Measurements from ENCODE around the gene NFRKB. TPM values are rescaled to one million over a fixed set of nuclear protein-coding genes. Genes with fewer than 3 reads are reported as not detected.

NFRKB gene
- total RNA-seq, 1 experiment from 2014 or later: 27.4 TPM

DNA sequence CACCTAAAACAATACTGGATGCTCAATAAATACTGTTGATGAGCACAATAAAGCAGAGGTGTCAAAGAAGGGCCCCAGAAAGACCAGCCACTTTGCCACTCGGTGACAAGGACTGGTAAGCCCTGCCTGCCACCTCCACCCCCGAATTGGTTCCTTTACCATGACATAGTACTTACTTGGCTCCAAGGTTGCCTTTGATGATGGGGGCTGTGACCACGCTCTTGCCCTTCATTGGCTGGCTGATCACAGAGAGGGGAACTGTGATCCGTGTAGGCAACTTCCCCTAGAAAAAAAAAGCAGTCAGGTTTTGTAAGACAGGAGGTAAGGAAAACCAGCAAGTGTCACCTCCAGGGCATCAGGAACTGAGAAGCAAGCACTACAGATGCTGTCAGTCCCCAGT, 29.7 kb downstream of the NFRKB start:
- Histone ChIP-seq H3K4me3 (replicated peaks in 1 of 2; ENCODE audit: low read depth in 1 of 2, low read length in 2 of 2) (no peak overlapping the region), H3K4me1 (ENCODE audit: control insufficient read depth in 1 of 2, insufficient read depth in 2 of 2, low read length in 2 of 2) (peaks cover 15 to 16% of the 10 kb centered on the region in 2 experiments), H3K27me3 (ENCODE audit: insufficient read depth, low read length) (no peaks in the 10 kb centered on the region), H3K9me2 (ENCODE audit: insufficient read depth) (no peaks in the 10 kb centered on the region), H3K9ac (ENCODE audit: low read length) (no peak overlapping the region), H3K9me3 (ENCODE audit: control insufficient read depth in 1 of 2, insufficient read depth in 1 of 2, low read depth in 1 of 2, low read length in 2 of 2) (no peaks in the 10 kb centered on the region), H2AFZ (ENCODE audit: low read depth, low read length, poor library complexity, severe bottlenecking) (no peak overlapping the region), H3K79me2 (ENCODE audit: insufficient read depth, low read length) (no peaks in the 10 kb centered on the region), H3K4me2 (ENCODE audit: low read length) (no peak overlapping the region), H3K27ac (ENCODE audit: low read depth, low read length) (no peak overlapping the region), H4K20me1 (ENCODE audit: insufficient read depth) (no peaks in the 10 kb centered on the region), H3K36me3 (ENCODE audit: control insufficient read depth in 1 of 2, insufficient read depth in 2 of 2, low read length in 2 of 2) (peaks cover 32 to 35% of the 10 kb centered on the region in 2 experiments; a peak in 3 of 4 replicates)
- no peak for DNase-seq (ENCODE audit: low read depth, low spot score)
- TF ChIP-seq FOSL1 (IDR thresholded peaks at IDR 0.05; ENCODE audit: low read depth): no peak
- TF ChIP-seq, protein P1, sequence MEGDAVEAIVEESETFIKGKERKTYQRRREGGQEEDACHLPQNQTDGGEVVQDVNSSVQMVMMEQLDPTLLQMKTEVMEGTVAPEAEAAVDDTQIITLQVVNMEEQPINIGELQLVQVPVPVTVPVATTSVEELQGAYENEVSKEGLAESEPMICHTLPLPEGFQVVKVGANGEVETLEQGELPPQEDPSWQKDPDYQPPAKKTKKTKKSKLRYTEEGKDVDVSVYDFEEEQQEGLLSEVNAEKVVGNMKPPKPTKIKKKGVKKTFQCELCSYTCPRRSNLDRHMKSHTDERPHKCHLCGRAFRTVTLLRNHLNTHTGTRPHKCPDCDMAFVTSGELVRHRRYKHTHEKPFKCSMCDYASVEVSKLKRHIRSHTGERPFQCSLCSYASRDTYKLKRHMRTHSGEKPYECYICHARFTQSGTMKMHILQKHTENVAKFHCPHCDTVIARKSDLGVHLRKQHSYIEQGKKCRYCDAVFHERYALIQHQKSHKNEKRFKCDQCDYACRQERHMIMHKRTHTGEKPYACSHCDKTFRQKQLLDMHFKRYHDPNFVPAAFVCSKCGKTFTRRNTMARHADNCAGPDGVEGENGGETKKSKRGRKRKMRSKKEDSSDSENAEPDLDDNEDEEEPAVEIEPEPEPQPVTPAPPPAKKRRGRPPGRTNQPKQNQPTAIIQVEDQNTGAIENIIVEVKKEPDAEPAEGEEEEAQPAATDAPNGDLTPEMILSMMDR (IDR thresholded peaks at IDR 0.05 in 2 of 3, conservative IDR thresholded peaks at IDR 0.05 in 1 of 3; ENCODE audit: borderline replicate concordance in 1 of 3, insufficient read depth in 1 of 3, low read depth in 2 of 3, low read length in 2 of 3): no peak
- no peak for TF ChIP-seq POLR2A (IDR thresholded peaks at IDR 0.05; ENCODE audit: borderline replicate concordance, extremely low read depth, insufficient read depth, insufficient read length)
- no peak for TF ChIP-seq POLR2AphosphoS5 (IDR thresholded peaks at IDR 0.05; ENCODE audit: low read depth, low read length)
- no peak for TF ChIP-seq ZFX (IDR thresholded peaks at IDR 0.05)
- TF ChIP-seq TCF7L2 (IDR thresholded peaks at IDR 0.05; ENCODE audit: borderline replicate concordance, extremely low read depth, insufficient read depth, insufficient read length): no peak
- TF ChIP-seq CBX3 (IDR thresholded peaks at IDR 0.05; ENCODE audit: low read depth): no peak
- TF ChIP-seq, protein P2, sequence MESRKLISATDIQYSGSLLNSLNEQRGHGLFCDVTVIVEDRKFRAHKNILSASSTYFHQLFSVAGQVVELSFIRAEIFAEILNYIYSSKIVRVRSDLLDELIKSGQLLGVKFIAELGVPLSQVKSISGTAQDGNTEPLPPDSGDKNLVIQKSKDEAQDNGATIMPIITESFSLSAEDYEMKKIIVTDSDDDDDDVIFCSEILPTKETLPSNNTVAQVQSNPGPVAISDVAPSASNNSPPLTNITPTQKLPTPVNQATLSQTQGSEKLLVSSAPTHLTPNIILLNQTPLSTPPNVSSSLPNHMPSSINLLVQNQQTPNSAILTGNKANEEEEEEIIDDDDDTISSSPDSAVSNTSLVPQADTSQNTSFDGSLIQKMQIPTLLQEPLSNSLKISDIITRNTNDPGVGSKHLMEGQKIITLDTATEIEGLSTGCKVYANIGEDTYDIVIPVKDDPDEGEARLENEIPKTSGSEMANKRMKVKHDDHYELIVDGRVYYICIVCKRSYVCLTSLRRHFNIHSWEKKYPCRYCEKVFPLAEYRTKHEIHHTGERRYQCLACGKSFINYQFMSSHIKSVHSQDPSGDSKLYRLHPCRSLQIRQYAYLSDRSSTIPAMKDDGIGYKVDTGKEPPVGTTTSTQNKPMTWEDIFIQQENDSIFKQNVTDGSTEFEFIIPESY (IDR thresholded peaks at IDR 0.05; ENCODE audit: extremely low read depth, insufficient replicate concordance, low read length): no peak
- no peak for TF ChIP-seq ZNF274 (IDR thresholded peaks at IDR 0.05; ENCODE audit: low read depth, low read length)
- TF ChIP-seq YY1 (IDR thresholded peaks at IDR 0.05; ENCODE audit: extremely low read depth, insufficient replicate concordance, low read depth, low read length): no peak
- TF ChIP-seq SRF (IDR thresholded peaks at IDR 0.05; ENCODE audit: low read depth): no peak
- no peak for TF ChIP-seq CEBPB (IDR thresholded peaks at IDR 0.05; ENCODE audit: low read depth)
- TF ChIP-seq SP1 (IDR thresholded peaks at IDR 0.05; ENCODE audit: low read depth): no peak
- BruUV-seq (replicated peaks): no TSS peak
- intact Hi-C loops (cut with micrococcal nuclease): no loop called here
- ChIA-PET POLR2A (no interaction called here), RAD21 (ENCODE audit: low non-redundant PET in 1 of 2, low total read pairs in 2 of 2, uncharacterized antibody in 2 of 2, unreplicated experiment in 2 of 2) (no interaction called here), CTCF (no interaction called here)
- ATAC-seq: no peak
